ENCODE data around the gene OR11H1. TPM values are rescaled to one million over a fixed set of nuclear protein-coding genes. Genes with fewer than 3 reads are reported as not detected.
"Not testable (repeated sequence)": the region's sequence is repeated elsewhere in the genome, so short reads cannot be mapped to it uniquely, and the experiment has no call there.

Gene OR11H1
- total RNA-seq, result not detected

- H3K4me3 ChIP-seq; H3K4me1 ChIP-seq; H3K36me3 ChIP-seq; H3K27me3 ChIP-seq; H3K9me3 ChIP-seq; DNase-seq (ENCODE audit: low spot score in 2 of 2); H3K27ac ChIP-seq; intact Hi-C loops (cut with DNase I): not testable (repeated sequence)
Observed at GRCh38 chr22:15527892-15528291, at the start of gene OR11H1. Gene OR11H1, plus strand, starts transcription at chr22:15528192. Its CDS starts 0 bp downstream, at chr22:15528192.

GRCh38 chr22:15509967-15510366 is 18.0 kb upstream of the OR11H1 start:
- H3K4me3 ChIP-seq; DNase-seq (ENCODE audit: low spot score in 2 of 2); intact Hi-C loops (cut with DNase I); H3K4me1 ChIP-seq; H3K27ac ChIP-seq; H3K27me3 ChIP-seq; H3K9me3 ChIP-seq; H3K36me3 ChIP-seq: not testable (repeated sequence)

- intact Hi-C loops (cut with DNase I); H3K4me3 ChIP-seq; H3K27me3 ChIP-seq; H3K27ac ChIP-seq; H3K9me3 ChIP-seq; H3K4me1 ChIP-seq; H3K36me3 ChIP-seq: not testable (repeated sequence)
- peak in 1 of 2 donors; percentile 56 for DNase-seq (ENCODE audit: low spot score in 2 of 2)
Observed at GRCh38 chr22:15515896-15516295, 12.1 kb upstream of the OR11H1 start.

GRCh38 chr22:15553767-15554166 is 25.8 kb downstream of the OR11H1 start:
- intact Hi-C loops (cut with DNase I); H3K4me3 ChIP-seq; H3K36me3 ChIP-seq; H3K27me3 ChIP-seq; H3K4me1 ChIP-seq; DNase-seq (ENCODE audit: low spot score in 2 of 2); H3K9me3 ChIP-seq; H3K27ac ChIP-seq: not testable (repeated sequence)

GRCh38 chr22:15563461-15563860 is 35.5 kb downstream of the OR11H1 start:
- intact Hi-C loops (cut with DNase I); DNase-seq (ENCODE audit: low spot score in 2 of 2); H3K4me3 ChIP-seq; H3K4me1 ChIP-seq; H3K27me3 ChIP-seq; H3K36me3 ChIP-seq; H3K27ac ChIP-seq; H3K9me3 ChIP-seq: not testable (repeated sequence)

GRCh38 chr22:15565063-15565462 is 37.1 kb downstream of the OR11H1 start:
- H3K27ac ChIP-seq; intact Hi-C loops (cut with DNase I): not testable (repeated sequence)

More at GRCh38 chr22:15565063-15565462, 37.1 kb downstream of the OR11H1 start:
- H3K9me3 ChIP-seq; H3K36me3 ChIP-seq; H3K4me3 ChIP-seq; H3K27me3 ChIP-seq; DNase-seq (ENCODE audit: low spot score in 2 of 2); H3K4me1 ChIP-seq: not testable (repeated sequence)

Other genes with a start within 250 kb of the OR11H1 start
- not detected for gene POTEH, start 161.8 kb downstream of the OR11H1 start, total RNA-seq